Glutamatergic neuron (in vitro differentiated cells): ENCODE measurements around the gene YBX1. TPM values are rescaled to one million over a fixed set of nuclear protein-coding genes. Genes with fewer than 3 reads are reported as not detected.
"Not testable (repeated sequence)": the region's sequence is repeated elsewhere in the genome, so short reads cannot be mapped to it uniquely, and the experiment has no call there.

Experiments used
- DNase-seq: peaks from one replicate; pipeline ENCODE4 v3.0.0; 2022
- H3K27ac Mint-ChIP-seq: one replicate; pipeline ENCODE4 v1.8.0; 2020; ENCODE audit warnings: mild to moderate bottlenecking, mixed read lengths, inconsistent platforms; ENCODE audit not compliant: unreplicated experiment
- H3K27me3 Mint-ChIP-seq: one replicate; pipeline ENCODE4 v1.8.0; 2020; ENCODE audit warnings: mild to moderate bottlenecking, moderate library complexity, mixed read lengths, inconsistent platforms; ENCODE audit not compliant: unreplicated experiment
- H3K36me3 Mint-ChIP-seq: one replicate; pipeline ENCODE4 v1.8.0; 2020; ENCODE audit warnings: mild to moderate bottlenecking, mixed read lengths, inconsistent platforms; ENCODE audit not compliant: unreplicated experiment
- H3K4me1 Mint-ChIP-seq: one replicate; pipeline ENCODE4 v1.8.0; 2020; ENCODE audit warnings: mild to moderate bottlenecking, low read depth, mixed read lengths, inconsistent platforms; ENCODE audit not compliant: unreplicated experiment
- H3K4me3 Mint-ChIP-seq: one replicate; pipeline ENCODE4 v1.8.0; 2020; ENCODE audit warnings: mild to moderate bottlenecking, mixed read lengths, inconsistent platforms; ENCODE audit not compliant: unreplicated experiment
- H3K9me3 Mint-ChIP-seq: one replicate; pipeline ENCODE4 v1.8.0; 2020; ENCODE audit warnings: mild to moderate bottlenecking, moderate library complexity, mixed read lengths, inconsistent platforms; ENCODE audit not compliant: unreplicated experiment
- CTCF ChIP-seq: fragments of 200-600 bp; sonication (generic); IDR thresholded peaks from one replicate; pipeline ENCODE4 v1.5.0; 2021; ENCODE audit not compliant: partially characterized antibody, unreplicated experiment
- total RNA-seq: library from RNA; stranded (reverse); fragmentation: NEBNext Ultra II Directional; extraction: Animal tissue kit (Norgen Biotek cat#: 25700); gene quantifications from one replicate; pipeline ENCODE4 v1.2.1, GENCODE V29; 2021; ENCODE audit not compliant: unreplicated experiment

Gene YBX1
- total RNA-seq, 1 donor from 2014 or later: 531 TPM

DNA sequence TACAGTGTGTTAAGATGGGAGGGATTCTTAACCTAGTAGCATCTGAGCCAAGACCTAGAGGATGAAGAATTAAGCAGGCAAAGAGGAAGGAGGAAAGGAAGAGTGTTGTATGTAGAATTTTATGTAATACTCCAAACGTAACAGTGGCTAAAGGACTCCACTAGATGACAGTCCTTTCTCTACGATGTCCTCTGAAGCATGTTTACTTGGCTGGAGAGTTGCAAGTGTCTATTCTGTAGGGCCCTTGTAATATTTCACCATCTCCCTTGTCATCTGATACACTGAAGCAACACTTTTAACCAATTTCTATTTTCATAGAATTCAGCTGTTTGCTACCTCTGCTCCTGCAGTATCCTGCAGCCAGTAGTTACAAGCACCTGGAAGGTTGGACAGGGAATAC lies 2.2 kb upstream of the YBX1 start:
- Mint-ChIP-seq H3K27ac (peak overlapping the region; percentile 34), H3K4me3 (peak overlapping the region; percentile 94)

GRCh38 chr1:42680921-42681683 lies 1.1 kb upstream of the YBX1 start:
- no peak for DNase-seq
- Mint-ChIP-seq H3K9me3 (peaks cover 10% of the 10 kb centered on the region), H3K27me3 (peaks cover 10% of the 10 kb centered on the region), H3K27ac (peak overlapping the region; percentile 95), H3K36me3 (no peaks in the 10 kb centered on the region), H3K4me3 (peak overlapping the region; percentile 94), H3K4me1 (peaks cover 35% of the 10 kb centered on the region)
- TF ChIP-seq CTCF: no peak

More for the DNA sequence above, 2.2 kb upstream of the YBX1 start:
- Mint-ChIP-seq H3K27me3 (peaks cover 10% of the 10 kb centered on the region), H3K4me1 (peaks cover 27% of the 10 kb centered on the region), H3K9me3 (peaks cover 10% of the 10 kb centered on the region), H3K36me3 (no peaks in the 10 kb centered on the region)
- TF ChIP-seq CTCF: no peak
- no peak for DNase-seq

- not testable (repeated sequence) for DNase-seq, H3K36me3 Mint-ChIP-seq, H3K9me3 Mint-ChIP-seq
- Mint-ChIP-seq H3K27me3 (peaks cover 10% of the 10 kb centered on the region), H3K4me1 (peaks cover 39% of the 10 kb centered on the region), H3K4me3 (peak overlapping the region; percentile 94), H3K27ac (peak overlapping the region; percentile 95)
Measured at GRCh38 chr1:42682484-42682738, 193 bp downstream of the YBX1 start.

DNA sequence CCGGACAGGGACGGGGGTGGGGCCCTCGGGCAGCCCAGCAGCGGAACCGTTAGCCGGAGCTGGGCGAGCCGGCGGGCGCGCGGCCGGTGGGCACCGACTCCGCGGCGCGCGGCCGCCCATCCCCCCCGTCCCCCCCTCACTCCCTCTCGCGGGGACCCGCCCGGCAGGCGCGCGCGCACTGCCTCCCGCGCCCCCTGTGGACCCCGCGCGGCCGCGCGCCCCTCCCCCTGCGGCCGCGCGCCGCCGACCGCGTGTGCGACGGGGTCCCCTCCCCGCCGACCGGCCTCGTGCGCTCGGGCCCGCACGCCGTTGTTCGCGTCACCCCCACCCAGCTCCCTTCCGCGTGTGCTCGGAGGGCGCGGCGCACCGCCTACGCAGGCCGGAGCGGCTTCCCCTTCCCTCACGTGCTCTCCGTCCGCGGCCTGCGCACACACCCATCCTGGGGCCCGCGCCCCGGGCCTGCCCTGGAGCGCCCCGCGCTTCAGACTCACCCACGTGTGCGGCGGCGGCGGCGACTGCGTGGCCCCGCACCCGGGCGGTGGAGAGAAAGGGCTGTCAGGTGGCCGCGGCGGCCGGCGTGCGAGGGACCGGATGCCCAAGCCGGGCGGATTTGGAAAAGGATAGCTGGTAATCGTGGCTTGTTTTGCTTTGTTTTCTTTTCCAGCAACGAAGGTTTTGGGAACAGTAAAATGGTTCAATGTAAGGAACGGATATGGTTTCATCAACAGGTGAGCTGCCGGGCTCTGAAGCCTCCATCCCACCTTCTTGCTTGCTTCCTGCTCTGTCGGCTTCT lies 717 bp downstream of the YBX1 start:
- Mint-ChIP-seq H3K4me3 (peak overlapping the region; percentile 92), H3K27ac (peak overlapping the region; percentile 84), H3K9me3 (peaks cover 10% of the 10 kb centered on the region), H3K36me3 (no peaks in the 10 kb centered on the region), H3K27me3 (peaks cover 10% of the 10 kb centered on the region), H3K4me1 (peaks cover 43% of the 10 kb centered on the region)
- peak; percentile 68 for DNase-seq
- TF ChIP-seq CTCF: no peak

GRCh38 chr1:42684139-42684538 lies 1.9 kb downstream of the YBX1 start:
- peaks cover 10% of the 10 kb centered on the region for H3K9me3 Mint-ChIP-seq
- H3K4me3 Mint-ChIP-seq: peak overlapping the region; percentile 92
- no peaks in the 10 kb centered on the region for H3K36me3 Mint-ChIP-seq
- no peak for DNase-seq
- H3K27ac Mint-ChIP-seq: peak overlapping the region; percentile 62
- H3K27me3 Mint-ChIP-seq: peaks cover 10% of the 10 kb centered on the region
- peaks cover 48% of the 10 kb centered on the region for H3K4me1 Mint-ChIP-seq
- no peak for TF ChIP-seq CTCF
